Liver (tissue), 9 donors: ENCODE measurements around the gene SEMA4F. TPM values are rescaled to one million over a fixed set of nuclear protein-coding genes. Genes with fewer than 3 reads are reported as not detected.

Experiments
- DNase-seq: peaks from one replicate; pipeline ENCODE4 v3.0.0-alpha.2; 2017; ENCODE audit warnings: low spot score
- H3K27ac ChIP-seq, 2 donors: one replicate each; pipeline ENCODE4 v1.7.0; 2013; ENCODE audit warnings: inconsistent platforms in 2 of 2, low read length in 2 of 2, control low read depth in 1 of 2, low read depth in 1 of 2, mild to moderate bottlenecking in 1 of 2
- H3K27me3 ChIP-seq, 4 donors: one replicate each; pipeline versions ENCODE4 v1.6.1 to v1.7.0; 2013; ENCODE audit warnings: low read length in 3 of 4, inconsistent platforms in 1 of 4, mild to moderate bottlenecking in 1 of 4, moderate library complexity in 1 of 4; ENCODE audit not compliant: control insufficient read depth in 4 of 4, insufficient read depth in 4 of 4
- H3K36me3 ChIP-seq, 4 donors: one replicate each; pipeline versions ENCODE4 v1.6.1 to v1.7.0; 2013; ENCODE audit warnings: low read length in 3 of 4, mild to moderate bottlenecking in 3 of 4, low read depth in 1 of 4, moderate library complexity in 1 of 4; ENCODE audit not compliant: control insufficient read depth in 4 of 4, insufficient read depth in 3 of 4
- H3K4me1 ChIP-seq, 4 donors: one replicate each; pipeline versions ENCODE4 v1.6.1 to v1.7.0; 2013; ENCODE audit warnings: low read length in 3 of 4, mild to moderate bottlenecking in 3 of 4, moderate library complexity in 1 of 4; ENCODE audit not compliant: control insufficient read depth in 4 of 4, insufficient read depth in 4 of 4
- H3K4me3 ChIP-seq, 3 donors: one replicate each; pipeline versions ENCODE4 v1.6.1 to v1.7.0; 2013; ENCODE audit warnings: low read length in 3 of 3, control low read depth in 1 of 3, low read depth in 1 of 3, mild to moderate bottlenecking in 1 of 3
- H3K9ac ChIP-seq, 2 donors: one replicate each; pipeline ENCODE4 v1.7.0; 2013; ENCODE audit warnings: low read length in 2 of 2, mild to moderate bottlenecking in 2 of 2, moderate library complexity in 2 of 2, control low read depth in 1 of 2, low read depth in 1 of 2
- H3K9me3 ChIP-seq, 4 donors: one replicate each; pipeline versions ENCODE4 v1.6.1 to v1.7.0; 2013; ENCODE audit warnings: low read length in 3 of 4; ENCODE audit not compliant: control insufficient read depth in 4 of 4
- EGR1 ChIP-seq, 2 donors: IDR thresholded peaks; 2 replicates each; pipeline ENCODE4 v1.6.1; 2016 to 2018; ENCODE audit warnings: antibody characterized with exemption in 2 of 2, low read depth in 2 of 2
- FOXA1 ChIP-seq: IDR thresholded peaks from 2 replicates; pipeline ENCODE4 v1.6.1; 2016; ENCODE audit warnings: antibody characterized with exemption
- FOXA2 ChIP-seq: IDR thresholded peaks from 2 replicates; pipeline ENCODE4 v1.6.1; 2016; ENCODE audit warnings: antibody characterized with exemption
- GABPA ChIP-seq, 2 donors: IDR thresholded peaks in 1 of 2; conservative IDR thresholded peaks in 1 of 2; 2 replicates each; pipeline ENCODE4 v1.6.1; 2016; ENCODE audit warnings: antibody characterized with exemption in 2 of 2, mild to moderate bottlenecking in 1 of 2, moderate library complexity in 1 of 2
- HNF4A ChIP-seq, 2 donors: conservative IDR thresholded peaks; 2 replicates each; pipeline ENCODE4 v1.6.1; 2016; ENCODE audit warnings: antibody characterized with exemption in 2 of 2, mild to moderate bottlenecking in 2 of 2
- HNF4G ChIP-seq: IDR thresholded peaks from 2 replicates; pipeline ENCODE4 v1.6.1; 2016; ENCODE audit warnings: antibody characterized with exemption
- JUND ChIP-seq, 2 donors: IDR thresholded peaks; 2 replicates each; pipeline ENCODE4 v1.6.1; 2016; ENCODE audit warnings: antibody characterized with exemption in 2 of 2
- MAX ChIP-seq: IDR thresholded peaks from 2 replicates; pipeline ENCODE4 v1.6.1; 2016; ENCODE audit warnings: antibody characterized with exemption
- NR2F2 ChIP-seq: IDR thresholded peaks from 2 replicates; pipeline ENCODE4 v1.6.1; 2016; ENCODE audit warnings: antibody characterized with exemption
- RXRA ChIP-seq, 2 donors: IDR thresholded peaks; 2 replicates each; pipeline ENCODE4 v1.6.1; 2017 to 2018; ENCODE audit warnings: antibody characterized with exemption in 2 of 2, mild to moderate bottlenecking in 1 of 2
- SP1 ChIP-seq: IDR thresholded peaks from 2 replicates; pipeline ENCODE4 v1.6.1; 2018; ENCODE audit warnings: antibody characterized with exemption, mild to moderate bottlenecking
- TAF1 ChIP-seq: conservative IDR thresholded peaks from 2 replicates; pipeline ENCODE4 v1.6.1; 2016; ENCODE audit warnings: antibody characterized with exemption, mild to moderate bottlenecking
- YY1 ChIP-seq: IDR thresholded peaks from 2 replicates; pipeline ENCODE4 v1.6.1; 2016; ENCODE audit warnings: antibody characterized with exemption, mild to moderate bottlenecking
- WGBS: extraction: QIAGEN DNeasy Blood & Tissue Kit; methylation state at CpG from one replicate; pipeline ENCODE4 v1.1.7; 2013; 5-methylcytosine and 5-hydroxymethylcytosine counted together
- polyA plus RNA-seq, 2 donors: library from polyadenylated mRNA; stranded (reverse) in 1 of 2; unstranded in 1 of 2; fragments of 200-250 nt in 1 of 2; fragments of >200 nt in 1 of 2; fragmentation: Nextera tagmentation in 1 of 2; extraction: Ambion mirVana in 1 of 2; gene quantifications; one replicate each; pipeline versions ENCODE4 v1.2.1 to v1.2.3, GENCODE V29; 2013 to 2015
- total RNA-seq, 2 donors: library from RNA; depleted of rRNA; stranded (reverse); fragments of >200 nt; gene quantifications; one replicate each; pipeline ENCODE4 v1.2.3, GENCODE V29; 2014
- TF ChIP-seq, protein P1 (sequence below): IDR thresholded peaks from 2 replicates; pipeline ENCODE4 v1.6.1; 2016; ENCODE audit warnings: antibody characterized with exemption
- TF ChIP-seq, protein P2 (sequence below): IDR thresholded peaks from 2 replicates; pipeline ENCODE4 v1.6.1; 2016; ENCODE audit warnings: antibody characterized with exemption, mild to moderate bottlenecking
- TF ChIP-seq, protein P3 (sequence below): fragments of 150-350 bp; IDR thresholded peaks from 2 replicates; pipeline ENCODE4 v1.5.1; 2017; ENCODE audit warnings: improper control_type of control experiment, low read depth, low read length; ENCODE audit not compliant: missing input control
- TF ChIP-seq, protein P4 (sequence below): IDR thresholded peaks from 2 replicates; pipeline ENCODE4 v1.6.1; 2016; ENCODE audit warnings: antibody characterized with exemption
- donor health status: healthy.
- donor health status: healthy.
- donor health status: healthy.
- donor health status: healthy.
- donor health status: healthy.

The SEMA4F gene
- total and polyA plus RNA-seq, 4 donors, result 0.57 to 1.1 (median 0.96) TPM

- Histone ChIP-seq H3K9me3 (peaks cover 0 to 2% (median 0%) of the 10 kb centered on the region in 4 donors), H3K9ac (no peak overlapping the region), H3K4me1 (peaks cover 0 to 4% (median 2%) of the 10 kb centered on the region in 4 donors), H3K4me3 (no peak overlapping the region), H3K27me3 (peaks cover 0 to 6% (median 3%) of the 10 kb centered on the region in 4 donors), H3K27ac (no peak overlapping the region), H3K36me3 (no peaks in the 10 kb centered on the region)
- DNase-seq, result no peak
- 76% methylated on average over 2 of the region's 2 CpGs for WGBS
- TF ChIP-seq, protein P1, sequence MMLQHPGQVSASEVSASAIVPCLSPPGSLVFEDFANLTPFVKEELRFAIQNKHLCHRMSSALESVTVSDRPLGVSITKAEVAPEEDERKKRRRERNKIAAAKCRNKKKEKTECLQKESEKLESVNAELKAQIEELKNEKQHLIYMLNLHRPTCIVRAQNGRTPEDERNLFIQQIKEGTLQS, result no peak
- TF ChIP-seq JUND (IDR thresholded peaks at IDR 0.05) (no peak), FOXA2 (no peak), YY1 (no peak), HNF4A (conservative IDR thresholded peaks at IDR 0.05) (no peak), GABPA (IDR thresholded peaks at IDR 0.05 in 1 of 2, conservative IDR thresholded peaks at IDR 0.05 in 1 of 2) (no peak), HNF4G (no peak), TAF1 (no peak), FOXA1 (no peak), RXRA (IDR thresholded peaks at IDR 0.05) (no peak), NR2F2 (no peak), EGR1 (IDR thresholded peaks at IDR 0.05; ENCODE audit: low read depth in 2 of 2) (no peak)
- TF ChIP-seq, protein P2, sequence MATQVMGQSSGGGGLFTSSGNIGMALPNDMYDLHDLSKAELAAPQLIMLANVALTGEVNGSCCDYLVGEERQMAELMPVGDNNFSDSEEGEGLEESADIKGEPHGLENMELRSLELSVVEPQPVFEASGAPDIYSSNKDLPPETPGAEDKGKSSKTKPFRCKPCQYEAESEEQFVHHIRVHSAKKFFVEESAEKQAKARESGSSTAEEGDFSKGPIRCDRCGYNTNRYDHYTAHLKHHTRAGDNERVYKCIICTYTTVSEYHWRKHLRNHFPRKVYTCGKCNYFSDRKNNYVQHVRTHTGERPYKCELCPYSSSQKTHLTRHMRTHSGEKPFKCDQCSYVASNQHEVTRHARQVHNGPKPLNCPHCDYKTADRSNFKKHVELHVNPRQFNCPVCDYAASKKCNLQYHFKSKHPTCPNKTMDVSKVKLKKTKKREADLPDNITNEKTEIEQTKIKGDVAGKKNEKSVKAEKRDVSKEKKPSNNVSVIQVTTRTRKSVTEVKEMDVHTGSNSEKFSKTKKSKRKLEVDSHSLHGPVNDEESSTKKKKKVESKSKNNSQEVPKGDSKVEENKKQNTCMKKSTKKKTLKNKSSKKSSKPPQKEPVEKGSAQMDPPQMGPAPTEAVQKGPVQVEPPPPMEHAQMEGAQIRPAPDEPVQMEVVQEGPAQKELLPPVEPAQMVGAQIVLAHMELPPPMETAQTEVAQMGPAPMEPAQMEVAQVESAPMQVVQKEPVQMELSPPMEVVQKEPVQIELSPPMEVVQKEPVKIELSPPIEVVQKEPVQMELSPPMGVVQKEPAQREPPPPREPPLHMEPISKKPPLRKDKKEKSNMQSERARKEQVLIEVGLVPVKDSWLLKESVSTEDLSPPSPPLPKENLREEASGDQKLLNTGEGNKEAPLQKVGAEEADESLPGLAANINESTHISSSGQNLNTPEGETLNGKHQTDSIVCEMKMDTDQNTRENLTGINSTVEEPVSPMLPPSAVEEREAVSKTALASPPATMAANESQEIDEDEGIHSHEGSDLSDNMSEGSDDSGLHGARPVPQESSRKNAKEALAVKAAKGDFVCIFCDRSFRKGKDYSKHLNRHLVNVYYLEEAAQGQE, result no peak
- TF ChIP-seq, protein P3, sequence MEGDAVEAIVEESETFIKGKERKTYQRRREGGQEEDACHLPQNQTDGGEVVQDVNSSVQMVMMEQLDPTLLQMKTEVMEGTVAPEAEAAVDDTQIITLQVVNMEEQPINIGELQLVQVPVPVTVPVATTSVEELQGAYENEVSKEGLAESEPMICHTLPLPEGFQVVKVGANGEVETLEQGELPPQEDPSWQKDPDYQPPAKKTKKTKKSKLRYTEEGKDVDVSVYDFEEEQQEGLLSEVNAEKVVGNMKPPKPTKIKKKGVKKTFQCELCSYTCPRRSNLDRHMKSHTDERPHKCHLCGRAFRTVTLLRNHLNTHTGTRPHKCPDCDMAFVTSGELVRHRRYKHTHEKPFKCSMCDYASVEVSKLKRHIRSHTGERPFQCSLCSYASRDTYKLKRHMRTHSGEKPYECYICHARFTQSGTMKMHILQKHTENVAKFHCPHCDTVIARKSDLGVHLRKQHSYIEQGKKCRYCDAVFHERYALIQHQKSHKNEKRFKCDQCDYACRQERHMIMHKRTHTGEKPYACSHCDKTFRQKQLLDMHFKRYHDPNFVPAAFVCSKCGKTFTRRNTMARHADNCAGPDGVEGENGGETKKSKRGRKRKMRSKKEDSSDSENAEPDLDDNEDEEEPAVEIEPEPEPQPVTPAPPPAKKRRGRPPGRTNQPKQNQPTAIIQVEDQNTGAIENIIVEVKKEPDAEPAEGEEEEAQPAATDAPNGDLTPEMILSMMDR, result no peak
- TF ChIP-seq, protein P4, sequence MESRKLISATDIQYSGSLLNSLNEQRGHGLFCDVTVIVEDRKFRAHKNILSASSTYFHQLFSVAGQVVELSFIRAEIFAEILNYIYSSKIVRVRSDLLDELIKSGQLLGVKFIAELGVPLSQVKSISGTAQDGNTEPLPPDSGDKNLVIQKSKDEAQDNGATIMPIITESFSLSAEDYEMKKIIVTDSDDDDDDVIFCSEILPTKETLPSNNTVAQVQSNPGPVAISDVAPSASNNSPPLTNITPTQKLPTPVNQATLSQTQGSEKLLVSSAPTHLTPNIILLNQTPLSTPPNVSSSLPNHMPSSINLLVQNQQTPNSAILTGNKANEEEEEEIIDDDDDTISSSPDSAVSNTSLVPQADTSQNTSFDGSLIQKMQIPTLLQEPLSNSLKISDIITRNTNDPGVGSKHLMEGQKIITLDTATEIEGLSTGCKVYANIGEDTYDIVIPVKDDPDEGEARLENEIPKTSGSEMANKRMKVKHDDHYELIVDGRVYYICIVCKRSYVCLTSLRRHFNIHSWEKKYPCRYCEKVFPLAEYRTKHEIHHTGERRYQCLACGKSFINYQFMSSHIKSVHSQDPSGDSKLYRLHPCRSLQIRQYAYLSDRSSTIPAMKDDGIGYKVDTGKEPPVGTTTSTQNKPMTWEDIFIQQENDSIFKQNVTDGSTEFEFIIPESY, result no peak
Observed at GRCh38 chr2:74646201-74646600, 7.8 kb upstream of the SEMA4F start.

DNA sequence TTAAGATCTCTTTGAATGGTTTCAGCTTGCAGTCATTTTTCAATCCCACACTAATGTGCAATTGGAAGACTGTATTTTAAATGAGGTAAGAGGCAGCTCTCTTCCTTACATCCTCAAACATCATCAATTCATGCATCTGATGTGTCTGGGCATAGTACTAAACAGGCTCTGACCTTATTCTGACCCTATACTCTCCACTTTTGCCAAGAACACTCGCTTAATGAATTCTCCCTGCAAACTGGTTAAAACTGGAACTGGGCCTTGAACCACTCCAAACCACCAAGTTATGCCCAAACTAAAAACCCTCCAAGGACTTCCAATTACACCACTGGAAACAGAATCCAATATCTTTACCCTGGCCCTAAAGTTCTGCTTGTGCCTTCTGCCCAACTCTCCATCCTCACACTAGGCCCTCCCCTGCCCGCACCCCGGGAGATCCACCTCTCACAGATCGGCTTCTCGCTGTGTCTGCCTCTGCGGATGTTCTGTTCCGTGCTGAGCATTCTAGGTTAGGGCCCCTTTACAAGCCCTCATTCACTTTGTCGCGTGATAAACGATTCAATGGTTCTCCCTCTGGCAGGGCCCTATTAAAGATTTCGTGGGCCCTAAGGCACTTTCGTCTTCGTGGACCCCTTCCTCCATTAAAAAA, 7.1 kb upstream of the SEMA4F start:
- Histone ChIP-seq H3K36me3 (no peaks in the 10 kb centered on the region), H3K27me3 (peaks cover 0 to 6% (median 3%) of the 10 kb centered on the region in 4 donors)
- 96% methylated on average over 13 of the region's 13 CpGs for WGBS
- TF ChIP-seq EGR1 (IDR thresholded peaks at IDR 0.05; ENCODE audit: low read depth in 2 of 2) (no peak), SP1 (no peak), NR2F2 (no peak), MAX (no peak), RXRA (IDR thresholded peaks at IDR 0.05) (no peak), TAF1 (no peak)
- TF ChIP-seq, protein P2, result no peak
- TF ChIP-seq, protein P1, result no peak

More for the DNA sequence above, 7.1 kb upstream of the SEMA4F start:
- Histone ChIP-seq H3K27ac (no peak overlapping the region), H3K4me1 (peaks cover 0 to 4% (median 2%) of the 10 kb centered on the region in 4 donors), H3K9ac (no peak overlapping the region), H3K9me3 (peaks cover 0 to 2% (median 0%) of the 10 kb centered on the region in 4 donors), H3K4me3 (no peak overlapping the region)
- DNase-seq, result no peak
